Measurements from ENCODE around the gene MLXIP.

- TF ChIP-seq POLR2A (IDR thresholded peaks at IDR 0.05) = no peak
- TF ChIP-seq, protein P1, sequence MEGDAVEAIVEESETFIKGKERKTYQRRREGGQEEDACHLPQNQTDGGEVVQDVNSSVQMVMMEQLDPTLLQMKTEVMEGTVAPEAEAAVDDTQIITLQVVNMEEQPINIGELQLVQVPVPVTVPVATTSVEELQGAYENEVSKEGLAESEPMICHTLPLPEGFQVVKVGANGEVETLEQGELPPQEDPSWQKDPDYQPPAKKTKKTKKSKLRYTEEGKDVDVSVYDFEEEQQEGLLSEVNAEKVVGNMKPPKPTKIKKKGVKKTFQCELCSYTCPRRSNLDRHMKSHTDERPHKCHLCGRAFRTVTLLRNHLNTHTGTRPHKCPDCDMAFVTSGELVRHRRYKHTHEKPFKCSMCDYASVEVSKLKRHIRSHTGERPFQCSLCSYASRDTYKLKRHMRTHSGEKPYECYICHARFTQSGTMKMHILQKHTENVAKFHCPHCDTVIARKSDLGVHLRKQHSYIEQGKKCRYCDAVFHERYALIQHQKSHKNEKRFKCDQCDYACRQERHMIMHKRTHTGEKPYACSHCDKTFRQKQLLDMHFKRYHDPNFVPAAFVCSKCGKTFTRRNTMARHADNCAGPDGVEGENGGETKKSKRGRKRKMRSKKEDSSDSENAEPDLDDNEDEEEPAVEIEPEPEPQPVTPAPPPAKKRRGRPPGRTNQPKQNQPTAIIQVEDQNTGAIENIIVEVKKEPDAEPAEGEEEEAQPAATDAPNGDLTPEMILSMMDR (IDR thresholded peaks at IDR 0.05) = no peak
Observed at GRCh38 chr12:122150127-122150681, 71.6 kb downstream of the MLXIP start.
